Posterior vena cava (tissue), 2 donors: ENCODE results near the gene HDAC8. TPM values are rescaled to one million over a fixed set of nuclear protein-coding genes. Genes with fewer than 3 reads are reported as not detected.

Source experiments
- DNase-seq: peaks from one replicate; pipeline ENCODE4 v3.0.0-alpha.2; 2020; ENCODE audit warnings: low spot score
- intact Hi-C, 2 donors: fragments of 100-400 bp; cut with DNase I; formaldehyde crosslinking; loops; one replicate each; pipeline versions ENCODE4 v1.14.1 to v1.14.2; 2022 to 2023
- total RNA-seq, 2 donors: library from RNA; stranded (reverse); fragmentation: NEBNext Ultra II Directional; extraction: Animal tissue kit (Norgen Biotek cat#: 25700); gene quantifications; one replicate each; pipeline ENCODE4 v1.2.1, GENCODE V29; 2021
- donor health status: DM: yes; HTN: yes; CAD: no.
- donor health status: DM: yes; HTN: yes; CAD: no.

Gene HDAC8
- total RNA-seq, 2 donors from 2014 or later, result 24.7 to 25.6 TPM

DNA sequence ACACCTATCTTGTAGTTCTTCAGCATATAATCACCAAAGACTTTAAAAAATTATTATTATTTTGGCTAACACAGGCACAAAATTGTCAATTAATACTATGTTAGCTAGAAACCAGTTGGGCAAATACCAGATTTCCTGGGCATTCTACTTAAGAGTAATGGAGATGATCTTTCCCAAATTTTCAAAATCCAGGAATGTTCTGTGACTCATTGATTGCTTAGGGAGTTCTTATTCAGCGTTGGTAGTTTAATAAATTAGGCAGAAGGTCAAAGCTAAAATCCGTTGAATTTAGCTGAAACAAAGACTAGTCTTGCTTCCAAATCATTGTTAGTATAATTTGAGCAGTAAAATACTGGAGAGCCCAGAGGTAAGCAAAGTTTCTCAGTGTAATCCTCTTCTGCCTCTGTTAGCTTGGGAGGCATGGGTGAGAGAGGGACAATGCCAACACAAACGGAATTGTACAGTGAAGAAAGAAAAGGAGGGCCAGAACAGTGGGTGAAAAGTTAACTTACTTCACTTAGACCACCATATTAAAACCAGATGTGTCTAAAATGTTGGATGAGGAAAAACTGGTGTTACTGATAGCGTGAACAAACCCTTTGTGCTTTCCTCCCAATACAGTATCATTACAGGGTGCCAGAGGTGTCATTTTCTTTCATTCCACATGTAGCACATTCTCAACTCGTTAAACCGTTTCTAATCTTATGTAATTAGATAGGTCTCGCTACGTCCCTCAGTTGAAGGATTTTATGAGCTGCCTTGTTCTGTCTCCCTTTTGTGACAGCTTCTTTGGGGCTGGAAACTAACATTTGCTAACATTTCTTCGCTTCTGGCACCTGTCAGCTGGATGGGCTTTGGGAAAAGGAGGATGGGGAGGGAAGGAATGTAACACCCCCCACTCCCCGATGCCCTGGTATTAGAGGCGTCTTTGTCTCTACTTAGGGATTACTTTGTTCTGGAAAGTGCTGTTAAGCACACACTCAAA, 179.5 kb downstream of the HDAC8 start:
- intact Hi-C loops, result no loop called here
- no peak for DNase-seq

DNA sequence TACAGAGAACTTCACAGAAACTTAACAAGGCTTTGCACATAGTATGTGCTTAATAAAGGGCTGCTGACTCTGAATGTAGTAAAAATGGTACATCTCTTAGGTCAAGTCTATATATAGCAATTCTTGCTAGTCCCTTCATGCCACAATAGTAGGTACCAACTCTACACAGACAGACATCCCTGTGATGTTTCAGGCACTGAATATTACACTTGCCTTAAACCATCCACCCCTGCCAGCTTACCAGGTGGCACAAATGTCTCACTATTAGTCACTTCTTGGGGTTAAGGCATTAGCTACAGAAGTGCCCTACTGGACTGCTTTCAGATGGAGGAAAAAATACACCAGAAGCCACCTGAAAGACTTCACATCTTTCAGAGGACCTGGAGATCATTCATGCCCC, 180.6 kb downstream of the HDAC8 start:
- no peak for DNase-seq
- intact Hi-C loops, result no loop called here

DNA sequence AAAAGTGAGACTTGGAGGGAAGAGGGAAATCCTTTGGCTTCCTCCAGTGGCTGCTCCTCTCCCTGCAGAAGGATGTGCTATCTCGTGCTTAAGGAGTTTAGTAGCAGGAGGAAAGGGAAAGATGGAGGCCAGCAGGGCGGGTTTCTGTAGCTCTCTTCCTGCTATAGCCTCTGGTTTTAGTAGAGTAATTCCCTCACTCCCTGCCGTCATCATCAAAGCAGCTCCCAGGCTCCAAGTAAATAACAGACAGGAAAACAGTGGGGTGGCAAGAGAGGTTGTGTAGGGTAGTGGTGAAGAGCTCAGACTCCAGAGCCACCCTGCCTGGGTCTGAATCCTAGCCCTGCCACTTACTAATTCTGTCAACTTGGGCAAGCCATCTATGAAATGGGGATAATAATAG, 185.4 kb downstream of the HDAC8 start:
- intact Hi-C loops, result no loop called here
- no peak for DNase-seq

DNA sequence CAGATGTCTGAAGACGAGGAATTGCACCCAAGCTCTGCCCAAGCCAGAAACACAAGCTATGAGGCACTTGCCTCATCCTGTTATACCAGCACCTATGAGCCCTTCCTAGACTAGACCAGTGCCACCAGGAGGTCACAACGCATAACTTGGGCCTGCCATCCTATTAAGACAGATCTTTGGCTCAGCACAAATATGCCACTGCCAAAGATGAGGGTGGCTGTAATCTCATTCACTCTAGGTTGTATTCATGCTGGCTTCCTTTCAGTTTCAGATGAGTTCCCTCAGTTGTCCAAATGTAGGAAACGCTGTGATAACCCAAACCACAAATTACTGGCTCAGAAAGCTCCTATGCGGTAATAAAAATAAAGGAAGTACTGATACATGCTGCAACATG, 190.4 kb downstream of the HDAC8 start:
- intact Hi-C loops, result no loop called here
- no peak for DNase-seq

DNA sequence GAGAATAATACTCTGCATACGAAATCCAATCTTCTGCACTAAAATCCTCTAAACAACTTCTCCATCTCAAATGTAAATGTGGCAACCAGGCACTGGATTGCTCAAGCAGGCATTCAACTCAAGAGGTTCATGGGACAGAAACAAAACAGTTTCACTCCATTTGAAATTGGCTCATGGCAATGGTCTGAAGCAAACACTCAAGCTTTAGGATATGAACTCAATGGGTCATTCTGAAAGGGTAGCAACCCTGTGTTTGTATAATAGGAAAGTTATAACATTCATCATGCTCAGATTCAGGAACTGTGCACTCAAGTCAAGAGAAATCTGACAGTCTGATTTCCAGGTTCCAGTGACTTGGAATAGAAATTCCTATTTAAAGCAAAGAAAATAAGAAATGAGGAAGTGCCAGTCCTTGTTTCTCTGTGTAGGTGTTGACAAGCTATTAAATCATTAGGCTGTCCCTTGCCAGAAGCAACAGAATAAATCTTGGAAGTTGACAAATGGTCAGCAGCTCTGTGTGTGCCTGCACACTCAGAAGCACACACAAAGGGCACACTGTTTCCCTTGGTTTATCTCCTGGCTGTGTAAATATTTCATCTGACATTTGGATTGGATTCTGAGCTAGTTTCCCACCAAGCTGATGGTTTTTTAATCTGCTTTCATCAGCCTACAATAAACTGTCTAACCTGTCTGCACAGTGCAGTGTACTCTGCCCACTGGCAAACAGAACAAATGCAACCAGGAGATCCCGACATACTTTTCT, 191.0 kb downstream of the HDAC8 start:
- no peak for DNase-seq
- intact Hi-C loops, result no loop called here

DNA sequence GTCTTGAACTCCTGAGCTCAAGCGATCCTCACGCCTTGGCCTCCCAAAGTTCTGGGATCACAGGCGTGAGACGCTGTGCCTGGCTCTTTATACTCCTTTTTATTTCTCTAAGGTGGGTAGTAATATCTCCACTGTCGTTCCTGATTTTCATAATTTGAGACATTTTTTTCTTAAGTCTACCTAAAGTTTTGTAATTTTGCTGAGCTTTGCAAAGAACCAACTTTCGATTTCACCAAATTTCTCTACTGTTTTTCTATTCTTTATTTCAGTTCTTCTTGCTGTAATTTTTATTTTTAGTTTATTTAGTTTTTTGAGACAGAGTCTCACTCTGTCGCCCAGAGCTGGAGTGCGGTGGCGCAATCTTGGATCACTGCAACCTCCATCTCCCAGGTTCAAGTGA, 196.5 kb downstream of the HDAC8 start:
- intact Hi-C loops, result no loop called here
- no peak for DNase-seq

DNA sequence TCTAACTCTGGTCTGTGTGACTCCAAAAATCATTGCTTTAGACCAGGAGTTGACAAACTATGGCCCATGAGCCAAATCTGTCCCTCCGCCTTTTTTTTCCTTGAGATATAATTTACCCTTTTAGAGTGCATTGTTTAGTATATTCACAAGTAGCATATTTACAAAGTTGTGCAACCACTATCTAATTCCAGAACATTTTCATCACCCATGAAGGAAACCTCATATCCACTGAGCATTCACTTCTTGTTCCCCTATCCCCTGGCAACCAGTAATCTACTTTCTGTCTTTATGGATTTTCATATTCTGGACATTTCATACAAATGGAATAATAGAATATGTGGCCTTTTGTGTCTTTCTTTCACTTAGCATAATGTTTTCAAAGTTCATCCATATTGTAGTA, 199.5 kb downstream of the HDAC8 start:
- intact Hi-C loops, result no loop called here
- no peak for DNase-seq

DNA sequence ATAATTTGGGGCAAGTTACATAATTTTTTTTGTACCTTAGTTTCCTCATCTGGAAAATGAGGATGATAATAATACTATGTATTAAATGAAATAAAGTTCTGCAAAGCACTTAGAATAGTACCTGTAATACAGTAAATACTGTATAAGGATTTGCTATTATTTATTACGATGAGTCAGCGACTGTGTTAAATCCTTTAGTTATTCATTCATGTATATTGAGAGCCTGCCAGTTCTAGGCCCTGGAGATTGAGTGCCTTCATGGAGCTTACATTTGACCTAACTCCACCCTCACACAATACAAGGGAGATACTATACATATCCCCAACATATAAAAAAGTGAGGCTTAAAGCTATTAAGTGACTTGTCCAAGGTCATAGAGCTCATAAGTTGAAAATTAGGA, 199.9 kb downstream of the HDAC8 start:
- intact Hi-C loops, result no loop called here
- no peak for DNase-seq

DNA sequence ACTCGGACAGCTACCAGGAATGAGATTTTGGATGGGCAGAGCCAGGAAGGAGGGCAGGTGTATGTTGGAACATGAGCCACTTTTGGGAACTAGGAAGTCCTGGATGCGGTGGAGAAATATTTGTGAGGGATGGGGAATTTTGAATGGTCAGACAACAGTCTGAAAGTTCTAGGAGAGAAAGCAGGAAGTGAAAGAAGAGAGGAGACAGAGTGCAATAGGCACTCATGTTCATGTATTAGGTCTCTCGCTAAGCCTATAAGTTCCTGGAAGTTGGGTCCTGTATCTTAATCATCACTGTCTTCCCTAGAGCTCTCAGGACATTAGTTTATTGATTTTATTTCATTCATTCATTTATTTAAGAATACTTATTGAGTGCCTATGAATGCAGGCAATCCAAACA, 201.2 kb downstream of the HDAC8 start:
- intact Hi-C loops, result no loop called here
- DNase-seq, result no peak

DNA sequence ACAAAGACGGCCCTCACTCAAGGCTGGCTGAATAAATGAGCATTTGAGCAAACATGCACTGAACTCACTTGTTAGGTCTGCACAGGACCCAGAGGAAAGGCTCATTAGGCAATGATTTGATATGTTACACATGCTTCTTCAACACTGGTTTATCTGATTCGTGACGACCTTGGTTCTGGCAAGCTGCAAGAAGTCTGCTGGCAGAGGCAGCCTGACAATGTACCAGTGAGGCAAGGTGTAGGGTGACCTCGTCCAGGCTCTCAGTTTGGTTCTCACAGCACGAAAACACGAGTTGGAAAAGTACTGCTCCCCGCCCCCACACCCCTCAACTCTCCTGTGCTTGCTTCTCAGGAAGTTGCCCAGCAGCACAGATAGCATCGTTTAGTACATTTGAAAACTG, 203.8 kb downstream of the HDAC8 start:
- DNase-seq, result no peak
- intact Hi-C loops, result no loop called here

DNA sequence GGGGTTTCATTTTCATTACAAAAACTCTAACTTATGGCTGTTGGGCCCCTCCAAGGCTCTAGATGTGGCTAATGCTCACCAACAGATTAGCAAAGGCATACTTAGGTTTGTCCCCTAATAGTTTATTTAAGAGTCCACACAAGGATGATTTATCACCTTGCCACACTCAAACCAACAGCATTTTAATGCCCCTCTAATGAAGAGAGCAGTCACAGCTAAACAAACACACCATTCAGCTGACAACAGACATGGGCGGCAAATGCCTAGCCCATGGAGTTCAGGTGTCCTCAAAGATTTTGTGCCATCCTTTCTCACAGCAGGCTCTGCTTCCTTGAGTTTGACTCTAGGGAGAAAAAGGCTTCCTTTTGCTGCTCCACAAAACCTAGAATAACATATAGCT, 205.1 kb downstream of the HDAC8 start:
- intact Hi-C loops, result no loop called here
- no peak for DNase-seq

DNA sequence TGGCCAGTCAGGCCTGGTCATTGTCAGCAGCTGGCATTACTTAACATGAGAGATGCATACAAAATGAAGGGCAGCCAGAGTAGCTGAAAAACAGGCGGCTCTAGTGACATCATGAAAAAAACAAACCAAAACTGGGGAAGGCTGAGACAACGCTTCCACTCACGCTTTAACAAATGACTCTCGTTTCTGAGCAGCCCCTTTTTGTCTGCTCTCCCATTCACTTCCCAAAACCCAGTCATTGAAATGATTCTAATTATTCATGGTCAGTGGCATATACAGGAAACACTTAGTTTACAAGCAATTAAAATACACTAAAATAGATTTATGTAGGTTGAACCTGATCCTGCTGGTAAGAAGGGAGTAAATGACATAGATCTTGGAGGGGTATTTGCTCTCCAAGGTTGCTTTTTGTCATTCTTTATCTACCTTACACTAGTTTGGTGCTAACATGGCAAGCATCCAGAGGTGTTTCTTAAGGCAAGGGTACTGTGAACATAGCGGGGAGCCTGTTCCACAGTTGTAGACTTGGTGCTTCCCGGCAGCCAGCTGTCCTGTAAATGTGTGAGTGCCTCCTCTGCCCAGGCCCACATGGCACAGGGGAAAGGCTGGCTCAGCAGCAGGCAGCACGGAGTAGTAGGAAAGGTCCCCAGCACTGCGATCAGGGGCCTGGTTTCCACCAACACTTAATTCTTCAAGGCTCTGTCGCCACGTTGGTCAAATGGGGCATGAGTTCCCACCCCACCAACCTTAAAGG, 205.8 kb downstream of the HDAC8 start:
- intact Hi-C loops, result no loop called here
- no peak for DNase-seq

DNA sequence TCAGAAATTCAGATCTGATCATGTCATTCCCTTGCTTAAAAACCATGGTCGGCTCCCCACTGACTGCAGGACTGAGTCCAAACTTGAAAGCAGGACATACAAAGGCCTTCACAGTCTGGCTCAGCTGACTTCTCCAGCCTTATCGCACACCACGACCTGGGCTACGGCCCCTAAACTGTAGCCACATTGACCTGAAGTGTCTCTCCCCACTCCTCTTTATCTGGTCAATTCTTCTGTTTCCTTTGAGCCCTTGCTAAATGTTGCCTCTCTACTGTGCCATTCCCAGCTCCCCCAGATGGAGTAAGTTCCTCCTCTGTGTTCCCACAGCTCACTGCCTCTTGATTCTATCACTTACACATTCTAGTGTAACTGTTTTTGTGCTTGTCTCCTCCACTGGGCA, 206.5 kb downstream of the HDAC8 start:
- DNase-seq, result no peak
- intact Hi-C loops, result no loop called here

DNA sequence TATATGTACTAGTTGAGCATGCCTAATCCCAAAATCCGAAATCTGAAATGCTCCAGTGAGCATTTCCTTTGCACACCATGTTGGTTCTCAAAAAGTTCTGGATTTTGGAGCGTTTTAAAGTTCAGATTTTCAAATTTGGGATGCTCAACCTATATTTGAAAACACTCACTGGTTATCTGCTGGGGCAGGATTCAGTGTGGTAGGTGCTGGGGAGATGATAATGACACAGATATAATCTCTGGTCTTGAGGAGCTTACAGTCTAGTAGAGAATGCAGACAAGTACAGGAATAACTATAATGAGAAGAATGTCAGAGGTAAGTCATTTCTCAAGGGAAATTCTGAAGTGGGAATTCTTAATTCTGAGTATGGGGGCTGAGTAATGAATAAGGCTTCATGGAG, 207.5 kb downstream of the HDAC8 start:
- DNase-seq, result no peak
- intact Hi-C loops, result no loop called here

DNA sequence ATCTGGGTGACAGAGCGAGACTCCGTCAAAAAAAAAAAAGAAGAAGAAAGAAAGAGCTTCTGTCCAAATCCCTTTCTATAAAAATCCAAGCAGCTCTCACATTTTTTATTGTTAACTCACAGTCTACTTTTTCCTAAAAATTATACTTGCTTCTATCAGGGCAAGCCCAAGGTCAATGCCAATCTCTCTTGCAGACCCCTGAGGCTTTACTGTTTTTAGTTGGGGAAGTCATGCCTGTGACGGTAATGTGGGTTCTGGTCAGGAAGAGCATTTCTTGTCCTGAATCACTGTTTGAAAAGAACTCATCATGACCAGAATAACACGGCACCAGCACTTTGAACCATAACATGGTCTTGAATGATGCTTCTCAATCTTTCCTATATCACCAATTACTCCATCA, 212.3 kb downstream of the HDAC8 start:
- intact Hi-C loops, result no loop called here
- DNase-seq, result no peak

DNA sequence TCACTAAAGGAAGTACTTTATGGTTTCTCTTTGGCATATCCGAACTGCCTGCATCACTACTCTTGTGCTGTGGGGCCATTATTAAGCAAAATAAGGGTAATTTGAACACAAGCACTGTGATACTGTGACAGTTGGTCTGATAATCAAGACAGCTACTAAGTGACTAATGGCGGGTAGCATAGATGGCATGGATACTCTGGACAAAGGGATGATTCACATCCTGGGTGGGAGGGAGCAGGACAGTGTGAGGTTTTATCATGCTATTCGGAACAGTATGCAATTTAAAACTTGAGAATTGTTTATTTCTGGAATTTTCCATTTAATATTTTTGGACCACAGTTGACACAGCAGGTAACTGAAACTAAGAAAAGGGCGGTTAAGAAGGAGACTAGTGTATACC, 214.3 kb downstream of the HDAC8 start:
- DNase-seq, result no peak
- intact Hi-C loops, result no loop called here

DNA sequence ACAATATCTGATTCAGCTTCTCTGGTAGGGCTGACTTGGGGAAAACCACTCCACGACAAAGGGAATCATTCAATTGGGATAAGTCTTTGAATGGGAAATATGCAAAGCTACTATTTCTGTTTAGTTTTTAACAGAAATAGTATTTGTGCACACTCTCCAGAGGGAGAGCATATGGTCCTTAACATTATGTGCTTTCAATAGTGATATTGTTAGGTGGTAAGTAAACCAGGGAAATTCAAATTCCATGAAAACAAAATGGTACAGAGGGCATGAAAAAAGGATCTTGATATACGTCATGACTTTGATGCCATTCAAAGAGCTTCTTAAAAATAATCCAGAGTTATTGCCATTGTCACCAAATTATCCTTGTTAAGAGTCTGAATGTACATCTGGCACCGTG, 219.9 kb downstream of the HDAC8 start:
- no peak for DNase-seq
- intact Hi-C loops, result no loop called here

DNA sequence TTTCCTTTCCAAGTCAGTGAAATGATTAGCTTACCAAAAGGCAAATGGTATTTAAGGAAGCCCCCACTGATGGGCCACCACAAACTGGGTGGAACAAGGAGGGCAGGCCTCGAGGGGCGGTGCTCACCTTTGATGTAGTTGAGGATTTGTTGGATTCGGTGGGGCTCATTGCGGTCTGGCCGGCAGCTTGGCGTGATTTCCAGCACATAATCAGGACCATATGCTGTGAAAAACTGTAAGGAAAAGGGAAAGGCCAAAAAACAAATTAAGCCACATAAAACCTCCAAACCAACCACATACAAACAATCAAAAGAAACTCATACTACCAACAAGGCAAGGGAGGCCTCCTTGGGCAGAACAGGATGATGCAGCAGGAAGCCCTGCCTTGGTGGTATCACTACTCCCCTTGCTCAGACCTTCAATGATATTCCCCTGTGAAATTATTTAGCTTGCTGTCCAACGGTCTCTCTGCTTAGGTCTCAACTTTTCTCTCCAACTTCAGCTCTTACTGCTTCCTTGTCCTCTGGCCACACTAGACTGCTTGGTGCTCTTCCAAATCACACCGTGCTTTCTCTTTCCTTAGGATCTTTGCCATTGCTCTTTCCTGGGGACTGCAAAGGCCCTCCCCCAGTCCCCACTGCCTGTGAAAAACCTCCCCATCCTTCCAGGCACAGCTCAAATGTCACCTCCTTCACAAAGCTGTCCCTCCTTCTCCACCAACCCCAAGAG, 220.9 kb downstream of the HDAC8 start:
- DNase-seq, result no peak
- intact Hi-C loops, result no loop called here

DNA sequence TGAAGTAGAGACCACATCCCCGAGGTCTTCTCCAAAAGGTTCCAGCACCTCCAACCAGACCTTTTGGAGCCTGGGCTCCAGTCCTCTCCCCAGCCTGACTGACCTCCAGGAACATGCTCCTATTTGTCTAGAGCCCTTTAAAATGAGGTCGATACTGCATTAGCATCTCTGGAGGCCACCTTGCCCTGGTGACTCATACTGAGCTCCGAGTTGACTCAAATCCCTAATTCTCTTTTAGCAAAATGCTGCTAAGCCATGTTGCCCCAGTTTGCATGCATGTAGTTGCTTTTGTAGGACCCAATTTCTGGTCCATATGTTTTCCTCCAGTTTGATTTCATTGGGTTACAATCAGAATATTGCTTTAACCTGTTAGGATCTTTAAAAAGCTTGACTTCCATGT, 223.5 kb downstream of the HDAC8 start:
- DNase-seq, result no peak
- intact Hi-C loops, result no loop called here
